ENCODE data around the gene SRRD. TPM values are rescaled to one million over a fixed set of nuclear protein-coding genes. Genes with fewer than 3 reads are reported as not detected.

The SRRD gene
- total and polyA plus RNA-seq, 2 of the 8 experiments (the other 6 are each of a cell fraction or from before 2014, with no cell fraction given): 17.1 to 25.3 TPM

GRCh38 chr22:26481112-26481693, 2.5 kb upstream of the SRRD start:
- Histone ChIP-seq H3K4me2 (ENCODE audit: insufficient read depth in 1 of 2, low read depth in 2 of 2, low read length in 2 of 2) (peak overlapping the region; percentile 46 to 96; a peak in 2 of 4 replicates), H2BK15ac (ENCODE audit: low read length) (no peak overlapping the region), H2AK5ac (ENCODE audit: low read depth, low read length) (no peak overlapping the region), H3K4ac (replicated peaks; ENCODE audit: insufficient read length, low read depth, low read length) (no peak overlapping the region), H3K23ac (ENCODE audit: insufficient read length) (no peak overlapping the region), H4K20me1 (replicated peaks in 1 of 2; ENCODE audit: control insufficient read depth in 1 of 2, insufficient read depth in 2 of 2, low read length in 2 of 2) (peaks cover 0 to 5% of the 10 kb centered on the region in 2 experiments), H2BK12ac (ENCODE audit: low read depth, low read length) (no peak overlapping the region), H3K18ac (ENCODE audit: extremely low read depth, low read length) (no peak overlapping the region), H3K4me1 (replicated peaks in 1 of 4; ENCODE audit: control insufficient read depth in 3 of 4, insufficient read depth in 4 of 4, low read length in 3 of 4) (peaks cover 0 to 14% (median 6%) of the 10 kb centered on the region in 4 experiments; a peak in 5 of 7 replicates), H4K5ac (ENCODE audit: insufficient read length, low read depth, low read length) (no peak overlapping the region), H4K91ac (replicated peaks; ENCODE audit: insufficient read length, low read length) (no peak overlapping the region), H2BK5ac (ENCODE audit: low read depth, low read length) (no peak overlapping the region), H3K23me2 (ENCODE audit: low read depth, low read length) (peaks cover 11% of the 10 kb centered on the region), H3K79me1 (ENCODE audit: low read depth, low read length) (peaks cover 6% of the 10 kb centered on the region; the same call in 1 of the 2 replicates), H3K27ac (ENCODE audit: low read depth, low read length) (no peak overlapping the region), H3K36me3 (ENCODE audit: control insufficient read depth in 2 of 4, insufficient read depth in 4 of 4, low read length in 3 of 4) (peaks cover 2 to 18% (median 13%) of the 10 kb centered on the region in 4 experiments; a peak in 7 of 8 replicates), H2AFZ (ENCODE audit: low read length) (no peak overlapping the region), H4K8ac (ENCODE audit: extremely low read depth, insufficient read depth, low read length) (no peak overlapping the region), H2BK20ac (ENCODE audit: low read length) (no peak overlapping the region), H3K14ac (ENCODE audit: insufficient read length) (no peak overlapping the region), H3K79me2 (ENCODE audit: control insufficient read depth in 1 of 2, insufficient read depth in 2 of 2, low read length in 2 of 2) (peaks cover 12 to 61% of the 10 kb centered on the region in 2 experiments), H3K27me3 (replicated peaks in 1 of 4; ENCODE audit: control insufficient read depth in 3 of 4, extremely low read depth in 1 of 4, insufficient read depth in 3 of 4, low read length in 3 of 4) (no peaks in the 10 kb centered on the region; a peak in 1 of 7 replicates), H2BK120ac (replicated peaks; ENCODE audit: low read depth, low read length) (no peak overlapping the region), H3K4me3 (ENCODE audit: extremely low read depth in 1 of 4, insufficient read depth in 2 of 4, low read depth in 3 of 4, low read length in 4 of 4) (0 out of 8 replicates have a peak overlapping the region, but pooled peaks of 1 of the 4 experiments have one; percentile 18), H3K9ac (replicated peaks in 1 of 4; ENCODE audit: extremely low read depth in 1 of 4, low read depth in 3 of 4, low read length in 3 of 4) (peak overlapping the region in 1 of 4 experiments; percentile 58; a peak in 1 of 7 replicates), H3K56ac (replicated peaks; ENCODE audit: insufficient read length, low read depth, low read length) (no peak overlapping the region), H3K9me3 (ENCODE audit: insufficient read depth in 2 of 2, low read depth in 1 of 2, low read length in 1 of 2) (no peaks in the 10 kb centered on the region)
- 79% methylated on average over 6 of the region's 6 CpGs; no CpG with 5 or more reads in 1 of the 2 experiments for WGBS, 2 experiments (ENCODE audit: extremely low coverage in 1 of 2, insufficient coverage in 1 of 2, insufficient read length in 1 of 2, insufficient replicate concordance in 2 of 2, low coverage in 1 of 2, low lambda C conversion rate in 2 of 2, missing lambda C conversion rate in 1 of 2)
- CTCF ChIA-PET (ENCODE audit: partially characterized antibody): interaction anchor here (0.9 to 2.8 kb wide), 6 partner anchors 13 to 184 kb away, joined by 3 to 18 read pairs (median 3); no protein-coding TSS in a partner anchor
- no peak for TF ChIP-seq EGR1 (IDR thresholded peaks at IDR 0.05; ENCODE audit: borderline replicate concordance, low read depth, low read length)
- TF ChIP-seq CHD2 (IDR thresholded peaks at IDR 0.05; ENCODE audit: low read length): no peak
- no peak for TF ChIP-seq HDAC2 (IDR thresholded peaks at IDR 0.05; ENCODE audit: borderline replicate concordance in 1 of 2, low read depth in 2 of 2, low read length in 2 of 2)
- no peak for TF ChIP-seq E2F6 (IDR thresholded peaks at IDR 0.05)
- no peak for TF ChIP-seq RFX5 (IDR thresholded peaks at IDR 0.05; ENCODE audit: borderline replicate concordance, low read depth, low read length)
- TF ChIP-seq TBP (IDR thresholded peaks at IDR 0.05; ENCODE audit: low read depth, low read length): no peak
- FAIRE-seq (no peak), DNase-seq (ENCODE audit: low read depth in 1 of 2, low spot score in 2 of 2) (no peak)
- POLR2A ChIA-PET (ENCODE audit: partially characterized antibody): interaction anchor here (0.8 to 3.0 kb wide), 6 partner anchors 11 to 90 kb away, joined by 3 to 15 read pairs (median 3); no protein-coding TSS in a partner anchor
